Endothelial cell (in vitro differentiated cells): ENCODE results near the gene HDGF. TPM values are rescaled to one million over a fixed set of nuclear protein-coding genes. Genes with fewer than 3 reads are reported as not detected.

Experiments
- DNase-seq: peaks from one replicate; pipeline ENCODE4 v3.0.0; 2021; ENCODE audit warnings: low spot score
- H3K27ac Mint-ChIP-seq: one replicate; pipeline ENCODE4 v1.8.0; 2021; ENCODE audit warnings: mixed read lengths, inconsistent platforms; ENCODE audit not compliant: unreplicated experiment
- H3K27me3 Mint-ChIP-seq: one replicate; pipeline ENCODE4 v1.8.0; 2021; ENCODE audit warnings: mild to moderate bottlenecking, moderate library complexity, mixed read lengths, inconsistent platforms; ENCODE audit not compliant: unreplicated experiment
- H3K36me3 Mint-ChIP-seq: one replicate; pipeline ENCODE4 v1.8.0; 2021; ENCODE audit warnings: mild to moderate bottlenecking, low read depth, mixed read lengths, inconsistent platforms; ENCODE audit not compliant: unreplicated experiment
- H3K4me1 Mint-ChIP-seq: one replicate; pipeline ENCODE4 v1.8.0; 2021; ENCODE audit warnings: mild to moderate bottlenecking, mixed read lengths, inconsistent platforms; ENCODE audit not compliant: unreplicated experiment
- H3K4me3 Mint-ChIP-seq: one replicate; pipeline ENCODE4 v1.8.0; 2021; ENCODE audit warnings: mild to moderate bottlenecking, mixed read lengths, inconsistent platforms; ENCODE audit not compliant: unreplicated experiment
- H3K9me3 Mint-ChIP-seq: one replicate; pipeline ENCODE4 v1.8.0; 2021; ENCODE audit warnings: mixed read lengths, inconsistent platforms; ENCODE audit not compliant: unreplicated experiment
- total RNA-seq: library from RNA; stranded (reverse); fragmentation: NEBNext Ultra II Directional; extraction: Animal tissue kit (Norgen Biotek cat#: 25700); gene quantifications from one replicate; pipeline ENCODE4 v1.2.1, GENCODE V29; 2021; ENCODE audit not compliant: unreplicated experiment
- TF ChIP-seq, protein P1 (sequence below): fragments of 200-600 bp; sonication (generic); IDR thresholded peaks from one replicate; pipeline ENCODE4 v1.5.0; 2021; ENCODE audit warnings: antibody characterized with exemption; ENCODE audit not compliant: unreplicated experiment

Gene HDGF
- total RNA-seq, 1 donor from 2014 or later, result 175 TPM

DNA sequence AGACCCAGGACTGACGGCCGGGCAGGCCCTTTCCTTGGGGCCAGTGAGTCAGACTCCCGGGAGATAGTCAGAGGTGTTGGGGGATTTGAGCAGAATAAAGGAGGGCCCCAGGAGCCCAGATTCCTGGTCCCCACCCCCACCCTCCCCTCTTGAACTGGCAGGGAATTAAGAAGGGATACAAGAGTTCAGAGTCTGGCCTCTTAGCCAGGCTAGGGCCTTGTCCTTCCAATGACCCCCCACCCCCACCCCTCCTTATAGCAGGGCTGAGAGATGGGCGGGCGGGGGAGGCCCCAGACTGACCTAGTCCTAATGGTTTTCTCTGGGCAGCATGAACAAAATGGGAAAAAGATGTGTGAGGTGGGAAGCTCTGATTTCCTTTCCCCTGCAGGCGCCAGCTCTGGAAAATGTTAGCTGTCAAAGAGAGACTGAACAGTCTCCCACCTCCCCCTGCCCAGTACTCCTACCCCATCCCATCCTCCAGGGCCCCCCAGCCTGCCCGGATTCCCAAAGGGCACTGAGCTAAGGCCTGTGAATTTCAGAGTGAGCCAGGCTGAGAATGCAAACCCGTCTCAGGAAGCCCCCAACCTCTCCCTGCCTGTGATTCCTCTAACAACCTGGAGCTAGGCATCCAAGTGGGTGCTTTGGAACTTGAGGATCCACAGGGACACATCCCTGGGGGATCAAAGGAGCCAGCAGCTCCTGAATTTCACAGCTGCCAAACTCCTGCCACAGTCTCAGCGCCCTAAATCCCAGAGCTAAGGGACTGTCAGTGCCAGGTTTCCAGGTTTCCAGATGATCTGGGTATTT lies 40.3 kb downstream of the HDGF start:
- H3K9me3 Mint-ChIP-seq, result no peaks in the 10 kb centered on the region
- peaks cover 10% of the 10 kb centered on the region for H3K27me3 Mint-ChIP-seq
- H3K4me1 Mint-ChIP-seq, result peaks cover 19% of the 10 kb centered on the region
- H3K36me3 Mint-ChIP-seq, result peaks cover 19% of the 10 kb centered on the region
- TF ChIP-seq, protein P1, sequence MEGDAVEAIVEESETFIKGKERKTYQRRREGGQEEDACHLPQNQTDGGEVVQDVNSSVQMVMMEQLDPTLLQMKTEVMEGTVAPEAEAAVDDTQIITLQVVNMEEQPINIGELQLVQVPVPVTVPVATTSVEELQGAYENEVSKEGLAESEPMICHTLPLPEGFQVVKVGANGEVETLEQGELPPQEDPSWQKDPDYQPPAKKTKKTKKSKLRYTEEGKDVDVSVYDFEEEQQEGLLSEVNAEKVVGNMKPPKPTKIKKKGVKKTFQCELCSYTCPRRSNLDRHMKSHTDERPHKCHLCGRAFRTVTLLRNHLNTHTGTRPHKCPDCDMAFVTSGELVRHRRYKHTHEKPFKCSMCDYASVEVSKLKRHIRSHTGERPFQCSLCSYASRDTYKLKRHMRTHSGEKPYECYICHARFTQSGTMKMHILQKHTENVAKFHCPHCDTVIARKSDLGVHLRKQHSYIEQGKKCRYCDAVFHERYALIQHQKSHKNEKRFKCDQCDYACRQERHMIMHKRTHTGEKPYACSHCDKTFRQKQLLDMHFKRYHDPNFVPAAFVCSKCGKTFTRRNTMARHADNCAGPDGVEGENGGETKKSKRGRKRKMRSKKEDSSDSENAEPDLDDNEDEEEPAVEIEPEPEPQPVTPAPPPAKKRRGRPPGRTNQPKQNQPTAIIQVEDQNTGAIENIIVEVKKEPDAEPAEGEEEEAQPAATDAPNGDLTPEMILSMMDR, result no peak
- DNase-seq, result no peak
- H3K4me3 Mint-ChIP-seq, result no peak overlapping the region
- no peak overlapping the region for H3K27ac Mint-ChIP-seq

DNA sequence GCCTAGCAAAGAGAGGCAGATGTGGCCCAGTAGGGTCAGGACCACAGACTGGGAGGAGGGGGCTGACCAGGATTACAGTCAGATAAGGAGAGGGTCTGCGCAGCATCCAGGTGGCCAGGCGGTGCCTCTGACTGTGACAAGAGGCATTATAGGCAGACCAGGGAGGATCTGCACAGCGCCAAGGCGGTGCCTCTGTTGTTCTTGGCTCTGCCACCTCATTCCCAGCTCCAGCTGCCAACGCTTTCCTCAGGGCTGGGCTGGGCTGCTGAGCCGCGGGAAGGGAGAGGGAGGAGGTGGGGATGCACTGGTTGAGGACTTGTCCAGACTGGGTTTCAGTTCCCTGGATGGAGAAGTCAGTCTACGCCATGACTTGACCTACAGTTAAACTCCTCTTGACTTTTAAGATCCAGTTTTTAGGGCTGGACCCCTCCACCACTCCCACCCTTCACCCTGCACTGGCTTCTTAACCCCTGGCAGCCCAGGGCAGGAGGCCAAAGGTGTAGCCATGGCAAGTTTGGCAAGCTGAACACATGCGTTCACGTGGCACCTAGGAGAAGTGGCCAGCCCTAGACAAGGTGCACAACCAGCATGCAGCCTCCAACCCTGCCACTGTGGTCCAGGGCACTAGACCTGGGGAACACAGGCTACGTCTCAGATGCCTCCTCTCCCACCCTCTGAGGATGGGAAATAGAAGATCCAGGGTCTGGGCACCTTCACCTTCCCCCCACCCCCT lies 41.6 kb downstream of the HDGF start:
- Mint-ChIP-seq H3K9me3 (no peaks in the 10 kb centered on the region), H3K27ac (no peak overlapping the region), H3K4me3 (no peak overlapping the region), H3K36me3 (peaks cover 7% of the 10 kb centered on the region), H3K4me1 (peaks cover 14% of the 10 kb centered on the region), H3K27me3 (peaks cover 9% of the 10 kb centered on the region)
- TF ChIP-seq, protein P1, result no peak
- no peak for DNase-seq

DNA sequence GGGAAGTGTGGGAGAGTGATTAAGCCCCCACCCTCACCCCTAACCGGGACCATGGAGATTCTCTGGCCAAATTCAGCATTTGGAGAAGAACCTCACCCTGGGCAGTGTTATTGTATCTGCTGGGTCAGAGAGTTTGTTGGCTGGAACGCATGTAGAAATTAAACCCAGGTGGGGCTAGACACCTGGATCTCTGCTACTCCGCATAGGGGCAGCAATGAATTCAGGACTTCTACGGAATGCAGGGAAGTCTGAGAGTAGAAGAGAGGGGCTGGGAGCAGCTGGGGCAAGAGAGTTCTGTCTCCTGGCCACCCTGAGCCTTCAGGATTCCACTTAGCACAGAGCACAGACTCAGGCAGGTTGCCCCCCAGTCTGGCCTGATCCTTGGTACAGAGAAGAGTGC lies 42.4 kb downstream of the HDGF start:
- H3K27me3 Mint-ChIP-seq, result peaks cover 11% of the 10 kb centered on the region
- no peak overlapping the region for H3K4me3 Mint-ChIP-seq
- DNase-seq, result no peak
- H3K27ac Mint-ChIP-seq, result no peak overlapping the region
- H3K36me3 Mint-ChIP-seq, result peaks cover 4% of the 10 kb centered on the region
- H3K9me3 Mint-ChIP-seq, result no peaks in the 10 kb centered on the region
- peaks cover 17% of the 10 kb centered on the region for H3K4me1 Mint-ChIP-seq
- TF ChIP-seq, protein P1, result no peak

DNA sequence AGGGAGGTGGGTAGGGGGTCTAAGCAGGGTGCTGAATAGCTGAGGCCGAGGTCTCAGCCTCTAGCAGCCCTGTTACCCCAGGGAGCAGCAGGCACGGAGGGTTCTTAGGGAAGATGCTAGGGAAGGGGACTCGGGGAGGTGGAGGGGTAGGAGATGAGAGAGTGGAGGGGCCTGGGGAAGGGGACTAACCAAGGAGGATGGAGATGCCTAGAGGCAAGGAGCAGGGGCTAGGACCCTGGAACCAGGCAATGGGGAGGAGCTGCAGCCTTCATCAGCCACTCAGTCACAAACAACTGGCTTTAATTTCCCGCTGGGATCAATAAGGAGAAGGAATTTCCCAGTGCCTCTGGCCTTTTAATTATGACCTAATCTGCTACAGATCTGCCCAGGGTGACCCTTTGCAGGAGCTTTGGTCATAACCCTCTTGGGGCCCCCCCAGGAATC lies 43.2 kb downstream of the HDGF start:
- Mint-ChIP-seq H3K36me3 (peaks cover 4% of the 10 kb centered on the region), H3K27me3 (peaks cover 11% of the 10 kb centered on the region), H3K9me3 (no peaks in the 10 kb centered on the region), H3K4me1 (peaks cover 17% of the 10 kb centered on the region), H3K4me3 (no peak overlapping the region), H3K27ac (no peak overlapping the region)
- DNase-seq, result no peak
- TF ChIP-seq, protein P1, result no peak
